ENCODE results near the gene SOX21. TPM values are rescaled to one million over a fixed set of nuclear protein-coding genes. Genes with fewer than 3 reads are reported as not detected.

Gene SOX21
- total RNA-seq, 1 experiment from 2014 or later = not detected

DNA sequence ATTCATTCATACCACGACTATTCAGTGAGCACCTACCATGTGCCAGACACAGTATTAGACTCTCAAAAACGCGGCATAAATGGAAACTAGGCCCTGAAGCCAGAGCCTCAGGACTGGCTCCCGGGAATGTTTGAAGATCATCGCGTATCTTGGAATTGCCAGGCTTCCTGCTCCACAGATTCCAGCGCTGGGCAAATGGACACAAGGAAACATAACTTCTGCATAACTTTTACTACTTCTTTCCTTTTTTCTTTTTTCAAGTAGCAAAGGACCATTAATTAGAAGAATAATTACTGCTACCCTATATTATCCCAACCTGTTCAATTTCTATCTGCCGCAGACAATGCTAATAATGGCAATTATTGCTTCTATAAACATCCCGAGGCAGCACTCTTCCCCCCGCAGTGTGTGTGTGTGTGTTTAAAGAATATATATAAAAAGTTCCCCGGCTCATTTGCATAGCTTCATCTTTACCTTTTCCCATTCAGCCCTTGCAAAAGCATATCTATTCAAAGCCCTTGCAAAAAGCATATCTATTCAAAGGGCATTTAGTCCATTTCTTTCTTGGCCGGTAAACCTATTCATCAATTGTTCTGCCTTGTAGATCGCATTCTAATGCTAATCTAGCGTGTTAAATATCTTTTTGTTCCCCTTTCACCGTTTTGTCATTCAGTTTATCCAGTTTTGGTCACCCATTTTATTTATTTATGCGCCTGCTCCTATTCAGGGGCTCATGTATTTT, 6.1 kb downstream of the SOX21 start:
- Histone ChIP-seq H3K9me2 (replicated peaks; ENCODE audit: insufficient read depth, low read length) (no peaks in the 10 kb centered on the region), H2AFZ (ENCODE audit: low read length) (no peak overlapping the region)

GRCh38 chr13:94705081-94706030, 7.0 kb downstream of the SOX21 start:
- Histone ChIP-seq H3K79me2 (ENCODE audit: low read length) (no peaks in the 10 kb centered on the region), H4K20me1 (ENCODE audit: insufficient read depth, low read depth, low read length) (no peaks in the 10 kb centered on the region), H3K27ac (ENCODE audit: low read length) (no peak overlapping the region), H3K4me1 (ENCODE audit: low read length) (no peaks in the 10 kb centered on the region), H3K9me3 (ENCODE audit: low read length) (no peaks in the 10 kb centered on the region), H3K4me3 (ENCODE audit: low read length) (no peak overlapping the region), H3K9ac (ENCODE audit: low read length) (no peak overlapping the region), H2AFZ (ENCODE audit: low read length) (no peak overlapping the region), H3K9me2 (replicated peaks; ENCODE audit: insufficient read depth, low read length) (no peaks in the 10 kb centered on the region), H3K36me3 (ENCODE audit: insufficient read depth, low read length) (no peaks in the 10 kb centered on the region), H3K27me3 (ENCODE audit: low read length) (no peaks in the 10 kb centered on the region), H3K4me2 (ENCODE audit: low read depth, low read length, poor library complexity, severe bottlenecking) (no peak overlapping the region)
- DNase-seq = no peak

More for the DNA sequence above, 6.1 kb downstream of the SOX21 start:
- Histone ChIP-seq H3K79me2 (ENCODE audit: low read length) (no peaks in the 10 kb centered on the region), H4K20me1 (ENCODE audit: insufficient read depth, low read depth, low read length) (no peaks in the 10 kb centered on the region), H3K36me3 (ENCODE audit: insufficient read depth, low read length) (no peaks in the 10 kb centered on the region), H3K4me2 (ENCODE audit: low read depth, low read length, poor library complexity, severe bottlenecking) (no peak overlapping the region), H3K27ac (ENCODE audit: low read length) (no peak overlapping the region), H3K9ac (ENCODE audit: low read length) (no peak overlapping the region), H3K9me3 (ENCODE audit: low read length) (no peaks in the 10 kb centered on the region), H3K4me1 (ENCODE audit: low read length) (no peaks in the 10 kb centered on the region), H3K27me3 (ENCODE audit: low read length) (no peaks in the 10 kb centered on the region), H3K4me3 (ENCODE audit: low read length) (no peak overlapping the region)
- DNase-seq = no peak

DNA sequence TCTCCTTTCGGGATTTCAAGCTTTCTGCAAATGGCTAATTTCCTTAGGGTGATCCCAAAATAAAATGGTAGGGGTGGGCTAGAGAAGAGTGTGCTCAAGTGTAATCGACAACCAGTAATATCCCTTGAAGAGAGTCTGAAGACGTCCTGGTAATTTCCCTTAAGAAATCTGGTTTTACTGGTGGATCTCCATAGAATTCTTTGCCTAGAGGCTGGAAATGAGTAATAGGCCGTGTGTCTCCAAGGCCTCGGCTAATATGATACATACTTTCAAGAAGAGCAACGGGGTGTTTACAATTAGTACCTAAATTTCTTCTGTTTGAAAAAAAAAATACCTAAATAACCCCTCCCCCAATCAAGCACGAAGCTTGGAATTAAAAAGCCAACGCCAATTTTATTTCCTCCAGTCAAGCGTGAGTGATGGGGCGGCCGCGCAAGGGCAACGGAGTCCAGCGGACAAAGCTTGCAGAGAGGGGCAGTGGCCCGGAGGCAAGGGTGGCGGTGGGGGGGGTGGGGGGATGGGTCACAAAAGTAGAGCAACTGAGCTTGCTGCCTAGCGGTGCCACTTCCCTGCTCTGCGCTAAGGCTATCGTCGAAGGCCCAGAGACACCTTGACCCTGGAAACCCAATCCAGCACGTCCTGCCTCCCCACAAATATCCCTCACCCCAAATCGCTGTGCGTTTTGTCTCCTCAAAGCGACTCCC, 7.8 kb downstream of the SOX21 start:
- H3K79me2 ChIP-seq (ENCODE audit: low read length) = no peaks in the 10 kb centered on the region
- H2AFZ ChIP-seq (ENCODE audit: low read length) = no peak overlapping the region
- H3K9ac ChIP-seq (ENCODE audit: low read length) = no peak overlapping the region
- H3K27me3 ChIP-seq (ENCODE audit: low read length) = no peaks in the 10 kb centered on the region
- no peaks in the 10 kb centered on the region for H4K20me1 ChIP-seq (ENCODE audit: insufficient read depth, low read depth, low read length)
- no peaks in the 10 kb centered on the region for H3K9me3 ChIP-seq (ENCODE audit: low read length)
- no peaks in the 10 kb centered on the region for H3K4me1 ChIP-seq (ENCODE audit: low read length)
- H3K27ac ChIP-seq (ENCODE audit: low read length) = no peak overlapping the region
- H3K4me2 ChIP-seq (ENCODE audit: low read depth, low read length, poor library complexity, severe bottlenecking) = no peak overlapping the region
- H3K4me3 ChIP-seq (ENCODE audit: low read length) = no peak overlapping the region
- H3K36me3 ChIP-seq (ENCODE audit: insufficient read depth, low read length) = no peaks in the 10 kb centered on the region
- no peaks in the 10 kb centered on the region for H3K9me2 ChIP-seq (replicated peaks; ENCODE audit: insufficient read depth, low read length)
- DNase-seq = no peak

DNA sequence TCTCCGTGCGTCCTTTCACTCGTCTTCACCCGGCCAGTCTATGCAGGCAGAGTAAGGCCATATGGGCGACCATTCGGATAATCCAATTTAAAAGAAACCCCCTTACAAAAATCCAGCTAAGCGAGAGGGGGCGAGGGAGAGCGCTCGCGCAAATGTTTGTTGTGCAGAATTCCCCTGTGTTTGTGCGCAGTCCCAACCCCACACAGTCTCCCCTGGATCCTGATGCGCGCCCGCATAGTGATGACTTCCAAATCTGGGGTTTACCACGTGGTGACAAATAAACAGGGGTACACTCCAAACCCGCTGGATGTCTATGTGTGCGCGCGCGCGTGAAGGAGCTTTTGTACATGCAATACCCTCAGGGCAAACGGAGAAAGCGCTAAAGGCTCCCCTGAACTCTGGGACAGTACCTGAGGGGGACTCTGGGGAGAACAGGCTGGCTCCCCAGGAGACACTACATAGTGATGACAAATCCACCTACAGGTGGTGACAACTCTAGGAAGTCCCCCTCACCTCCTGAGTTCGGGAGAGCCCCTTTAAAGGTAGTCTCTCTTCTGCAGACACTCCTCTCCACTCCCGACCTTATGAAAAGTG, 8.5 kb downstream of the SOX21 start:
- Histone ChIP-seq H3K27me3 (ENCODE audit: low read length) (no peaks in the 10 kb centered on the region), H3K9ac (ENCODE audit: low read length) (no peak overlapping the region), H3K9me2 (replicated peaks; ENCODE audit: insufficient read depth, low read length) (no peaks in the 10 kb centered on the region), H3K4me1 (ENCODE audit: low read length) (no peaks in the 10 kb centered on the region), H3K79me2 (ENCODE audit: low read length) (no peaks in the 10 kb centered on the region), H3K4me3 (ENCODE audit: low read length) (no peak overlapping the region), H3K27ac (ENCODE audit: low read length) (no peak overlapping the region), H3K36me3 (ENCODE audit: insufficient read depth, low read length) (no peaks in the 10 kb centered on the region), H3K9me3 (ENCODE audit: low read length) (no peaks in the 10 kb centered on the region), H2AFZ (ENCODE audit: low read length) (no peak overlapping the region), H3K4me2 (ENCODE audit: low read depth, low read length, poor library complexity, severe bottlenecking) (no peak overlapping the region), H4K20me1 (ENCODE audit: insufficient read depth, low read depth, low read length) (no peaks in the 10 kb centered on the region)
- no peak for DNase-seq

GRCh38 chr13:94703271-94703670, 9.1 kb downstream of the SOX21 start:
- Histone ChIP-seq H3K4me3 (ENCODE audit: low read length) (no peak overlapping the region), H3K9ac (ENCODE audit: low read length) (no peak overlapping the region), H3K79me2 (ENCODE audit: low read length) (no peaks in the 10 kb centered on the region), H3K9me3 (ENCODE audit: low read length) (no peaks in the 10 kb centered on the region), H2AFZ (ENCODE audit: low read length) (no peak overlapping the region), H4K20me1 (ENCODE audit: insufficient read depth, low read depth, low read length) (no peaks in the 10 kb centered on the region), H3K4me2 (ENCODE audit: low read depth, low read length, poor library complexity, severe bottlenecking) (no peak overlapping the region), H3K36me3 (ENCODE audit: insufficient read depth, low read length) (no peaks in the 10 kb centered on the region), H3K27me3 (ENCODE audit: low read length) (no peaks in the 10 kb centered on the region), H3K27ac (ENCODE audit: low read length) (no peak overlapping the region), H3K4me1 (ENCODE audit: low read length) (no peaks in the 10 kb centered on the region), H3K9me2 (replicated peaks; ENCODE audit: insufficient read depth, low read length) (no peaks in the 10 kb centered on the region)
- no peak for DNase-seq

DNA sequence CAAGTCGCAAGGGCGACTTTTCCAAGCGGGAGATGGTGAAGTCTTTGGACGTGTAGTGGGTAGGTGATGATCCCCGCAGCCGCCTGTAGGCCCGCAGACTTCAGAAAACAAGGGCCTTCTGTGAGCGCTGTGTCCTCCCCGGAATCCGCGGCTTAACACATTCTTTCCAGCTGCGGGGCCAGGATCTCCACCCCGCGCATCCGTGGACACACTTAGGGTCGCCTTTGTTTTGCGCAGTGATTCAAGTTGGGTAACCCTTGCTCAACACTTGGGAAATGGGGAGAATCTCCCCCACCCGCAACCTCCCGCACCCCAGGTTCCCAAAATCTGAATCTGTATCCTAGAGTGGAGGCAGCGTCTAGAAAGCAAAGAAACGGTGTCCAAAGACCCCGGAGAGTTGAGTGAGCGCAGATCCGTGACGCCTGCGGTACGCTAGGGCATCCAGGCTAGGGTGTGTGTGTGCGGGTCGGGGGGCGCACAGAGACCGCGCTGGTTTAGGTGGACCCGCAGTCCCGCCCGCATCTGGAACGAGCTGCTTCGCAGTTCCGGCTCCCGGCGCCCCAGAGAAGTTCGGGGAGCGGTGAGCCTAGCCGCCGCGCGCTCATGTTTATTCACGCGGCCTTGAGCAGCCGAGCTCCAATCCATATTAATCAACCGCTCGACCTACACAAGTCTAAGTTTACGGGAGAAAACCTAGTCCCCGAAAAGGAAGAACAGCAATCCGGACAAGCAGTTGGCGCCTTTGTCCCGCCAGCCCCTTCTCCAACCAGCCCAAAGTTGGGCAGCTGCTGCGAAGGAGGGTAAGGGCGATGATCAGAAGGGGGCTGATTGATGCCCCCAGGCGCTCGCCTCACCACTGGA, 9.9 kb downstream of the SOX21 start:
- H3K4me3 ChIP-seq (ENCODE audit: low read length) = no peak overlapping the region
- no peaks in the 10 kb centered on the region for H3K9me3 ChIP-seq (ENCODE audit: low read length)
- no peaks in the 10 kb centered on the region for H3K27me3 ChIP-seq (ENCODE audit: low read length)
- DNase-seq = no peak
- no peaks in the 10 kb centered on the region for H4K20me1 ChIP-seq (ENCODE audit: insufficient read depth, low read depth, low read length)
- no peaks in the 10 kb centered on the region for H3K79me2 ChIP-seq (ENCODE audit: low read length)
- no peak overlapping the region for H3K27ac ChIP-seq (ENCODE audit: low read length)
- no peak overlapping the region for H3K9ac ChIP-seq (ENCODE audit: low read length)
- no peak overlapping the region for H3K4me2 ChIP-seq (ENCODE audit: low read depth, low read length, poor library complexity, severe bottlenecking)
- H2AFZ ChIP-seq (ENCODE audit: low read length) = no peak overlapping the region
- H3K9me2 ChIP-seq (replicated peaks; ENCODE audit: insufficient read depth, low read length) = no peaks in the 10 kb centered on the region
- no peaks in the 10 kb centered on the region for H3K4me1 ChIP-seq (ENCODE audit: low read length)
- no peaks in the 10 kb centered on the region for H3K36me3 ChIP-seq (ENCODE audit: insufficient read depth, low read length)

- H3K27ac ChIP-seq (ENCODE audit: low read length) = no peak overlapping the region
- no peaks in the 10 kb centered on the region for H3K79me2 ChIP-seq (ENCODE audit: low read length)
- no peak overlapping the region for H3K9ac ChIP-seq (ENCODE audit: low read length)
- H3K9me2 ChIP-seq (replicated peaks; ENCODE audit: insufficient read depth, low read length) = no peaks in the 10 kb centered on the region
- H3K9me3 ChIP-seq (ENCODE audit: low read length) = no peaks in the 10 kb centered on the region
- H4K20me1 ChIP-seq (ENCODE audit: insufficient read depth, low read depth, low read length) = no peaks in the 10 kb centered on the region
- no peak overlapping the region for H2AFZ ChIP-seq (ENCODE audit: low read length)
- no peaks in the 10 kb centered on the region for H3K27me3 ChIP-seq (ENCODE audit: low read length)
- no peak for DNase-seq
- no peak overlapping the region for H3K4me2 ChIP-seq (ENCODE audit: low read depth, low read length, poor library complexity, severe bottlenecking)
- H3K4me3 ChIP-seq (ENCODE audit: low read length) = no peak overlapping the region
- H3K36me3 ChIP-seq (ENCODE audit: insufficient read depth, low read length) = no peaks in the 10 kb centered on the region
- H3K4me1 ChIP-seq (ENCODE audit: low read length) = no peaks in the 10 kb centered on the region
Observed at GRCh38 chr13:94701313-94702180, 10.8 kb downstream of the SOX21 start.
